MV-4-11 (cell line): ENCODE data around the gene FBN2.

Experiments
- DNase-seq: peaks from one replicate; lab custom pipeline; 2025; lab: John Stamatoyannopoulos, UW

The FBN2 gene

DNA sequence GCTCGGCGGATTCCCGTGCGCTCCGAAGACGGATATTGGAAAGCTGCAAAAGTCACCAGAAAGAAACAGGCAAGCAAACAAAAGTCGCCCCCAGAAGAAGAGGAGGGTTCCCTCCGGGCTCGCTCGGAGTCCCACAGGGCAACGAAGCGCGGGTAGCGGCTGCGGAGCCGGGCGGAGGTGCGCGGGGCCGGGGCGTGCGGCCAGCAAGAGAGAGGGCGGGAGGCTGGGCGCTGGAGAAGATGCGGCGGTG lies at the start of gene FBN2:
TSS of gene FBN2 (minus strand) at position 246 of the 250 bp plus-strand sequence. CDS start 642 bp downstream, outside the sequence.
- DNase-seq, result no peak

DNA sequence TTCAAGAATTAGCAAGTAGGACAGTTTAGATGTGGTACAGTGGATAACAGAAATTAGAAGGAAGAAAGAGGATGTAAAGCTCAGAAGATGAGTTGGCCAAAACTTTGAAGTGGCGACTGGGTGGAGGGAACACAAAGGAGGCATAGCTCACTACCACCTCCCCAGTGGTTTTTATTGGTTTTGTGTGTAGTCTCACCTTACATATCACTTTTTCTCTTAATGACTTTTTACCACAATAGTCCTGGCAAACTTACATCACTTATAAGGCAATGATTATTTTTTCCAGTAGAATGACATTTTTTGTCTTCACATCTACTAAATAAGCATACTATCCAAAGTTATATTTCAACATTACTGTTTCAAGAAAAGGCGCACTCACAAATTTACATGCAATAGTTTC lies 49.2 kb upstream of the FBN2 start:
- no peak for DNase-seq

DNA sequence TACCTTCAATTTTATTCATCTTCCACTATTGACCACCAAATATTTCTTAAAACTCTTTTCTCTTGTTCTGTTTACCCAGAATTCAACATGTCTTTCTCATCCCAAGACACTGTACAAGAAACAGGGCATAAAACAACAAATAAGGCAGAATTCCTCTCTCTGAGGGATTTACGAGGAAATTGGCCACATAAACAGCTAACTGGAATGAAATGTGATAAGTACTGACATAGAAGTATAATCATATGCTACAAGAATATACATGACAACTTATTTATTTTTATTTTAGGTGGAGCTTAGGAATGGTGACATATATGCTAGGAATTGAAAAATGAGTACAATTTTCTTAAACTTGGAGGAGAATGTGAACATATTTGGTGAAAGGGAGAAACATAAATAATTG lies 48.8 kb upstream of the FBN2 start:
- no peak for DNase-seq

DNA sequence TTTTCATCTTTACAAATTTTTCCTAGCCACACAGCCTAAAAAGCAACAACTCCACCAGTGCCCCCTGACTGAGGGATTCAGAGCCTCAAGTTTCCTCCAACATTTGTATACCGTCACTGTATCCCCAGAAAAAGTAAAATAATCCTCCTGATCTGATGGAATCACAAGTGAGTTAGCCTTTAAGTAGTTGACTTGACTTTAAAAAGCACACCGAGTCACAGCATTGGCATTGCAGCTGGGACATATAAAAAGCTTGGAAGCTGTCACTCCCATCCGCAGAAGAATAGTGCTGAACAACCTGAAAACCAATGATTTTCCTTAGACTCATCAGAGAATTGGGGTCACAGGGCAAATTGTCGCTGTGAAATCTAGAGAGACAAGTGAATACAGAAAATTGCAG lies 41.6 kb upstream of the FBN2 start:
- no peak for DNase-seq

DNA sequence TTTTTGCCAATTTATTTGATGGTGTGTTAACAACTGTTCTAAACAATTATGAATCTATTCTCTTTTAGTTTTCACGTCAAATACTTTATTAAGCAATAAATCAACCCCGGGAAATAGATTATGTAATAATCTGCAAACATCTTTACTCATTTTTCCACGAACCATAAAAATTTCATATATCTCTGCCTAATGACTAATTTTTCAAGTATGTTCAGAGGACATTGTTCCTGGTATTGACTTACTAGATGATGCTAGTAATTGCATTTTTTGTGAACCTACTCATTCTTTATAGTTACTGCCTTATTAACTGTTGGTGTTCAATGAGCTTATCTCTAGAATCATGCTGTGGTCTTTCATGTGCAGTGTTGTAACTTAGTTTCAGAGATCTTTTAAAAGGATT lies 41.0 kb upstream of the FBN2 start:
- no peak for DNase-seq

DNA sequence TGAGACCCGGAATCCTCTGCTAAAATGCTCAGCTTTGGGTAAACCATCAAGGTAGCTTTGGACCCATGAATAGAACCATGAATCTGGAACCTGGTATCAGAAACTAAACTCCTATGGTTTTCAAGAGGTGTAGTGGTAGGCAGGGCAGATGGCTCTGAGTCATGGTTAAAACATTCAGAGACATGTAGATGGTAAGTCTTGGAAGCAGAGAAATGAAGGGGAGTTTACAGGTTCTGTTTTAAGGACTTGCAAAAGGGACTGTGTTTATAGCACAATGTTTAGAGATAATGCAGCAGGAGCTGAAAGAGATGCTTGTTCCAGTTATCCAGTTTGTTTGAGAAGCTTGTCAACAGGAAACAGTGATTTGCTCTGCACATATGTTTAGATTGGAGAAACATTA lies 36.0 kb upstream of the FBN2 start:
- DNase-seq, result no peak

DNA sequence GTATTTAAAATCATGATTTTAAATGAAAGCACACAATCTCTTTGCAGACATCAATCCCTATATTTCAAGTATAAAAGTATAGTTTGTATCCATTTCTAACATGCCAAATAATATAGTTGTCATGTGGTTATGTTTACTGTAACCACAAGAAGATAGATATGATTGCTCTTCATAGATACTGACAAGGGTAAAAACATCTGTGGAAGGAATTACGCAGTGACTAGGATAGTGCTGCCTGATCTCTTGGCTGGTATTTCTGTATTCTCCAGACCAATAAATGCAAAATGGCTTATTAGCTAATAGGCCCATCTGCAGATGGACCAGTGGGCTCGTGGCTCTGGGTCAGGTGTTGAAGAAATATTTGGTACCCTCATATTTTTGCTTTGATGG lies 34.9 kb upstream of the FBN2 start:
- no peak for DNase-seq

DNA sequence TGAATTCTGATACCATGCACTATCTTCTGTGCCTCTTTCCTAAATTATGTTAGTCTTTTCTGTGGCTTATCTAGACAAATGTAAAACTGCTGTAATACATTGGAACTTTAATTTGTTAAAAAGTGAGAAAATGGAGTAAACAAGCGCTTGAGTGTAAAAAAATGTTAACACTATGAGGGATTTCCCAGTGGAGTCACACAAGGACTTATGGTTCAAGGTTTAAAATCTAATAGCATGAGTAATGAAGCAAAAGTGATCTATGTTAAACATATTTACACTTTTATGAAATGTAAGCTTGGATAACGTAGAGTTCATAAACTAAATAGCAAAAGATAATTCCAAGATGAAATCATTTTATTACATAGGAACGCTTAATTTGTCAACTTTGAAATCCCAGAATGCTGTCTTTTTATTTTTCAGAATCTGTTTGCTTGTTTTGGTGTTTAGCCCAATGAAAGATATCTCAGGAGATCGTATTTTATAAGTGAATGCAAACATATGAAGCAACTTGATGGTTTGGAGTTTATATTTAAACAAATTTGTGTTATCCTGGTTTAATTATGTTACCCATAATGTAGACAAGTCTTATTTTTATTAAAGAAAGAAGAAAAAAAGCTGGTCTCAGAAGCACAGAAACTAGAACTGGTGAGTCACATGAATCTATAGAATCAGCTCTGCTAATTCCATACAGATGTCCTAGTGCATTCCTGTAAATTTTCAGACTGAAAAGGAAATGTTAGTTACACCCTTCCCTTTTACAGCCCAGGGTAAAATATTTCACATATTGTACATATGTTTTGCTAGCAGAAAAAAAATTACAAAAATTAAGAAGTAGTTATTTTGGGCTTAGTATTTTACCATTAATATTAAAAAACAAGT lies 34.2 kb upstream of the FBN2 start:
- DNase-seq, result no peak

DNA sequence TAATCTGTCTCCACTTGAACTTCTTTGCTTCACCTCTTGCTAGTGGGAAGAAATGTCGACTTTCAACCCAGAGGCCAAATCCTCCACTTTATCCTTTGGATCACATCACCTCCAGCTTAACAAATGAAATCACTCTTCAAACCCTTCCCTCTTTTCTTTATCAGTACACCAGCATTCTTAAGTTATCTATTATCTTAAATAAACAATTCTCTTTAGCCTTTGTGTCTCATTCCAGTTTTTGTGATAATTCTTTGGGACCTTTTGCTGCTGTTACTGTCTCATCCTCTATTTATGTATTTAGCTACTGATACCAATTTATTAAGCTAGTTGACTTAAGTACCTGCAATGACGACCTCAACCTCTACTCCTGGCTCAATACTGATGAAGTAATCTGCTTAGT lies 28.1 kb upstream of the FBN2 start:
- no peak for DNase-seq

DNA sequence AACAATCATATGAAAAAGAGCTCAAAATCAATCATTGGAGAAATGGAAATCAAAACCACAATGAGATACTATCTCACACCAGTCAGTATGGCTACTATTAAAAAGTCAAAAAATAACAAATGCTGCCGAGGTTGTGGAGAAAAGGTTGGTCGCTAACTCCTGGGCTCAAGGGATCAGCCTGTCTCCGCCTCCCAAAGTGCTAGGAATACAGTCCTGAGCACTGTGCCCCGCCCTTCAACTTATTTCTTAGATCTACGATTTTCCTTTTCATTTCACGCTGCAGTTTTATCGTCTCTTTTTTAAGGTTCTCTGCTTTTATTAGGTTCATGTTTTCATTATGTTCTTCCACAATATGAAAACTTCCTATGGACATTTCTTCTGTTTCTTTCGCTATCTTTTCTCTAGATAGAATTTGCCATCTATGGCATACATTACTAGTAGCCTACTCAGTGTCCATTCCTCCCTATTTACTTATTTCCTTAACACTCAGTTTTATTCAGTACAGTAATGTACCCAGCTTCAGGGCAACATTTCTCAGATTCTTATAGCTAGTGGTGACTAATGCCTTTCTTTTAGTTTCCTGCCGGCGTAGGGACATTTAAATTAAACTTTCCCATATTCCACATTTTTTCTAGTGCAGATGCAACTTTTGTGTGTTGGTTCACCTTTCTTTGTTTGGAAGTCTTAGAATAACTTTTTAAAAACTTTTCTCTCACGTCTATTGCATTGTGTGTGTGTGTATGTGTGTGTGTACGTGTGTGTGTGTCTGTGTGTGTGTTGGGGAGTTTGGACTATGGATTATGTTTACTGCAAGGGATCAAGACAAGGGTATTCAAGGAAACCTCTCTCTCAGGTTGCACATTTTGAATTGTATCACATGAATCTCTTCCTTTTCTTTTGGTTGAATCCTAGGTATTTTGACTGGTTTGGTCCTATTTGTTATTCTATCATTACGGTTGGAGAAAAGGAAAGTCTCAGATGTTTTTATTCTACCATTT lies 21.6 kb upstream of the FBN2 start:
- DNase-seq, result no peak

DNA sequence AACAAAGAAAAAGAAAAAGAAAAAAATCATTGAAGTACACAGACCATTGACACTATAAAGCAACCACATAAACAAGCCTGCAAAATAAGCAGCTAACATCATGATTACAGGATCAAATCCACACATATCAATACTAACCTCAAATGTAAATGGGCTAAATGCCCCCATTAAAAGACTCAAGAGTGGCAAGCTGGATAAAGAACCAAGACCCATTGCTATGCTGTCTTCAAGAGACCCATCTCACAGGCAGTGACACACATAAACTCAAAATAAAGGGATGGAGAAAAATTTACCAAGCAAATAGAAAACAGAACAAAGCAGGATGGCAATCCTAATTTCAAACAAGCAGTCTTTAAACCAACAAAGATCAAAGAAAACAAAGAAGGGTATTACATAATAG lies 15.7 kb upstream of the FBN2 start:
- no peak for DNase-seq

DNA sequence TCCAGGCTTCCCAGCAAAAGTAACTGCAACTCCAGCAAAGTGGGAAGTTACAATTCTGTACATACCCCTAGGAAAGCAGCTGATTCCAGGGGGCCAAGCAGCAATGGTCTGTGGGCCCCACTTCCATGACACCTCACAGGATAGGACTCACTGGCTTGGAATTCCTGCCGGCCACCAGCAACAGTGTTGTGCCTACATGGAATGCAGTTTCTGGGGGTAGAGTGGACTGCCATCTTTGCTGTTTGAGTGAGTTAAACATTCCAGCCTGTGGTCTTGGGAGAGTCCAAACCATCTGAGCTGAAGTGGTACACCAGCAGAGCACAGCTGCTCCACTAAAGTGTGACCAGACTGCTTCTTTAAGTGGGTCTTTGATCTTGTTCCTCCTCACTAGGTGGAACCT lies 13.4 kb upstream of the FBN2 start:
- no peak for DNase-seq

DNA sequence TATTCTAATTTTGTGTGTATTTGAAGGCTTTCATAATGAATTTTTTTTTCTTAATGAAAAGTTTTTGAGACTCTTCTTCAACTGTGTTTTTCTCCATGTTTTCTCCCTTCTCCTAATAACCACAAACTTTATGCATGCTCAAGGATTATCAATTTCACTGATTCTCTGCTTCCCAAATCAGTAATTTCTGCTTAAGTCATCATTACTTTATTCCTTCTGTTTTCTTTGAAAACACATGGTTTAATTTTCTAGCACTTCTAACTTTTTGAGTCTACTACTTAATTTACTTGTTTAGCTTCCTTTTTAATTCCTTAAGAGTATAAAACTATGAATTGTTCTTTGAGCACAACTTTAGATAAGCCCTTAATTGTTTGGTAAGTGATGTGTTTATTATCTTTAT lies 11.5 kb upstream of the FBN2 start:
- DNase-seq, result no peak

DNA sequence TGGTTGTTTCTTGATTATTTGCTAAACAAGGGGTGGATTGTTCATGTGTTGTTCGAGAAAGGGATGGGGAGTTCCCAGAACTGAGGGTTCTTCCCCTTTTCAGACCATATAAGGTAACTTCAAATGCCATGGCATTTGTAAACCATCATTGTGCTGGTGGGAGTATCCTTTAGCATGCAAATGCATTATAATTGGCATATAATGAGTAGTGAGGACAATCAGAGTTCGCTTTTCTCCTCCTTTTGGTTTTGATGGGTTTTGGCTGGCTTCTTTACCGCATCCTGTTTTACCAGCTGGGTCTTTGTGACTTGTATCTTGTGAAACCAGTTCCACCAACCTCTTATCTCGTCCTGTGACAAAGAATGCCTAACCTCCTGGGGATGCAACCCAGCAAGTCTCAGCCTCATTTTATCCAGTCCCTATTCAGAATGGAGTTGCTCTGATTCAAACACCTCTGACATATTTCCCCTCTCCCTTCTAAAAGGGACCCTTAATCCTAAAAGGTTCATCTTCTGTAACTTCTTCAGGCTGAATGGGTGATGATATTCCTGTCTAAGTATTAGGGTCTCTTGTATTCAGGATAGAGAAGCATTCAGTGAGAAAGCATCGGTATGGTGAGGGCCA lies 8.7 kb upstream of the FBN2 start:
- DNase-seq, result no peak

DNA sequence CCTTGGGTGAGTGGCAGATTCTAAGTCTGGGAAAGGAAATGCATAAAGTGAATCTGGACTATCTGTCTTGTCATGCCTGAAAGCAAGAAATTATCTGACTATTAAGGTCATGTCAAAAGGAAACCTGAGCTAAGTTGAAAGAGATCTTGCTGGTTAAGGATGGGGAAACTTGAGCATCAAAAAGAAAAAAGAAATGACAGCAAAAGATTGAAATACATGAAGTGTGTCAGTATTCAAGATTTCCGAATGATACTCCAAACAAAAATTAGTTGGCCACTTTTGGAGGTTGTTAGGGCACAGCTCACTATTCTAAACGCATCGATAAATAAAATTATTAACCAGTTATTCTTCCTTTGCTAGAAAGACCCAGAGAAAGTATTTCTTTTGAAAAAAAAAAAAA lies 3.3 kb upstream of the FBN2 start:
- no peak for DNase-seq

DNA sequence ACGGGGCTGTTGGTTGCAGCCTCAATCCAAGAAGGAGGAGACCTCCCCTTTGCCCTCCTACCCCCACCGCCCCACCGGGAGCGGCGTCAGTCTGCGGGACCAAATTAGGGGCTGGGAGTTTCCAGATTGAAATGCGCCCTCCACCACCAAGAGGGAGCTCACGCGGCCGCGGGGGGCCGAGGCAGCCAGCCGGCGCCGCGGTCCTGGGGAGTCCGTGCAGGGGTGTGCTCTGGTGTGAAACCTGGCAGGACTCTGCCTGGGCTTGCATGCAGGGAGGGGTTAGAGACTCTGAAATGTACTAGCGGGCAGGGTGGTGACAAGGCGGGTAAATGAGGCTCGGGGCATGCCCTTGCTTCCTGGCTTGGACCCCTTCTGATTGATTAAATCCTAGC lies 989 bp upstream of the FBN2 start:
- no peak for DNase-seq

DNA sequence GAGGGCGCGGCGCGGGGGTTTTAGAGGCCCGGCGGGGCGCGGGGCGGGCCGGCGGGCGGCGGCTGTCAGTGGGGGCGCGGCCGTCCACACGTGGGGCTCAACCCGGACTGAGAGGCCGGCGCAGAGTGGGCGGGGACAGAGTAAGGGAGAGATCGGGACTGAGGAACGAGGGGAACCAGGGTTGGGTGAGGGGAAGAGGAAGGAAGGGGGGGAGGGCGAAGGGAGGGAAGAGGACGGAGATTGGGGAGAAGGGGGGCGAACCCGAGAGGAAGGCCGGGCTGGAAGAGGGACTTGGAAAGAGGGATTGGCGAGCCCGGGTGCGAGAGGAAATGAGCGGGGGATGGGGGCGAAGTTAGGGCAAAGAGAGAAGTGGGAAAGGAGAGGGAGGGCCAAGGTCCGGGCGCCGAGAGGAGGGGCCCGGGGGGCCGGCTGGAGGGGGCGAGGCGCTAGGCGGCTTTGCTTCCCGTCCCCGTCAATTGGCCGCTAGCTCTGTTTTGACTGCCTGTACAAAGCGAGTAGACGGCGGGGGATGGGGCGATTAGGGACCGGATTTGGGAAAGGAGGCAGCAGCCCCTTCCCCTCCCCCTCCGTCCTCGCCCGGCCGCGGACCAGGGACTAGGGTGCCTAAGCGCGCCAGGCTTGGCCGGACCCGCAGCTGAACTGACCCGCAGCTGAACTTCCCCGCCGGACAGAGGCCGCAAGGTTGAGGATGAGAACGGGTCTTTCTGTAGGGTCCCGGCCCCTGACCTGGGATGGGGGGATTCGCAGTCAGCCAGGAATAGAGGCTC lies 399 bp upstream of the FBN2 start:
- peak; percentile 0 for DNase-seq

DNA sequence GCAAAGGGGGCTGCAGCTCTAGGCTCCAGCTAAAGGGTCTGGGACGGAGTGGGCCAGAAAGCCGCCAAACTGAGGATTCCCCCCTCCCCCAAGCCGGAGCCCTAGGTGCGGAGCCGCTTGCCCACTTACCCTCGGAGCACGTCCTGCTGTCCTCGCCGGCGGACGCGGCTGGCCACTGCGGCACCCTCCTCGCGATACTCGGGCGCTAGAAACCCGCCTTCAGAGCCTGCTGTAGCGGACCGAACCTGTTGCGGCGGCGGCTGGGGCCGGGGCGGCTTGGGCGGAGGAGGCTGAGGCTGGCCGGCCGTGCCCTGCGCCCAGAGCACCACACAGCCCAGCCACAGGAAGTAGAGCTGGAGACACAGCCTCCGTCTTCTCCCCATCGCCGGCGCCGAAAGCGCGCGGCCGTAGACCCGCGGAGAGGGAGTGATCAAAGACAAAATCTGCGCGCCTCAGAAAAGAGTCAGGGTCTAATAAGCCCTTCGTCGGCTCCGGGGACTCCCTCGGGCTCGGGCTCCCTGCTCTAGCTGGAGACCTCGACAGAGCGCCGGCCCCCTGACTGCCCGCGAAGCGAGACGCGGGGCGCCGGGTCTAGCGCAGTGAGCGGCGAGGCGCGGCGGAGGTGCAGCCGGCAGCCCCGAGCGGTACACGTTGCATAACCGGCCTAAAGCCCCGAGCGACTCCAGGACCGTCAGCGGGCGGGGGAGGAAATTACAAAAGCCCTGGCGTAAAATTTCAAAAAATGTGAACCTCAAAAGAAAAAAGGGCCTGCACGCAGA lies 635 bp downstream of the FBN2 start:
- peak; percentile 38 for DNase-seq

DNA sequence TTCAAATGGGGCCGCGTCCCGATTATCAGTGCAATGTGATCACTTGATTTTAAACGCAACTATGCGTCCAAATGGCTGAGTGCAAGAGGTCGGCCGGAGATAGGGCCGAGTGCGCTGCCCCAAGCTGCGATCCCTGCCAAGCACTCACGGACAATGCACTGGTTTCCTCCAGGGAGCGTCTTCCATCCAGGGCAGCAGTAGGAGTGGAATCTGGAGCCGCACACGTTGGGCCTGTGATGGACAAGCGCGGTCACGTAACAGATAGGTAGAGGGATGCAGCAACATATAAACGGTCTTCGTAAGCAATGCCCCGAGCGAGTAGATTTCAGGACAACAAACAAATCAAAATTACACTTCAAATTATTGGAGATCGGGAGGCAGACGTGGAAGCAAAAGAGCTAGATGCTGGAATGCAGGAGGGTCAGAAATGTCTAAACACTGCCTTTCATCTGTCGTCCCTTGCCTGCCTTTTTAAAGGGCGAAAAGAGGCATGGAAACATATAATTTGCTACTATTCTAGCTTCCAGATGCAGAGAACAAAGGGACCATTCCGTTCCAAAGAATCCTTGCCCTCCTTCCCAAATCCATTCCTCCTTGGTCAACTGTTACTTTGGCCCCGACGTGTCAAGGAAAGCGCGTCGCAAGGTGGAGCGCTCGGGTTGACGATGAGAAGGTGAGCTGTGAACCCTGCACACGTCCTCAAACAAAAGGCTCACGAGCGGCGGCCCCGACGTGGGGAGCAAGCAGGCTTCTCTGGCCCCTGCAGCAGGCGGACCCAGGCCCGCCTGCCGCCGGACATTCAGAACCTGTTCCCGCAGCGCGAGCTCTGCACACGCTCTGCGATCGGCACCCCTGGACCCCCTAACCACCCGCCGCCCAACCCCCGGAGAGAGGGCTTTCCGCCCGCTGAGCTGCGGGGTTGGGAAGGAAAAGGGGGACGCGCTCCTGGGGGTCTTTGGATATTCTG lies 1.5 kb downstream of the FBN2 start:
- DNase-seq, result no peak

DNA sequence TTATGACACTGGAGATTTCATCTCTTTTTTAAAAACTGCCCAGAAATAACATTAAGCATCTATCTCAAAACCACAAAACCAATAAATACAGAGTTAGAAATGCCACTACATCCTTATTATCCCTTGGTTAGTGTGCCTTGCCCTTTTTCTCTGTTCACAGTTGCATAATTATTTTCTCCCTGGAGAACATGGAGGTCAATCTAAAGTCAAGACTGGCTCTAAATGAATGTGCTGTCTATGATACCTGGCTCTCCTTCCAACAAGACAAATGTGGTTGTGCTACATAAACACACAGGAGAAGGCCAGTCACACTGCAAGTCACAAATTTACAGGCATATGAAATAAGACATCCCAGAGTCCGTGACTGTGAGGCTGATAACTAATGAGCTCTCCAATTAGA lies 2.8 kb downstream of the FBN2 start:
- DNase-seq, result no peak
